Heart right ventricle (tissue), 16 donors: ENCODE measurements around the gene BPHL. TPM values are rescaled to one million over a fixed set of nuclear protein-coding genes. Genes with fewer than 3 reads are reported as not detected.
"Not testable (repeated sequence)": the region's sequence is repeated elsewhere in the genome, so short reads cannot be mapped to it uniquely, and the experiment has no call there.

ENCODE experiments used
- ATAC-seq, 8 donors: fragments of 200-7000 bp; cut with Tn5 transposase; one replicate each; pipeline ENCODE4 v1.9.1; 2020; ENCODE audit warnings: mild to moderate bottlenecking in 8 of 8, moderate library complexity in 8 of 8, moderate number of reproducible peaks in 1 of 8
- DNase-seq, 2 donors: peaks; one replicate each; pipeline ENCODE4 v3.0.0-alpha.2; 2020
- H3K27ac ChIP-seq, 10 donors: fragments of 200-600 bp; sonication (generic) in 2 of 10; one replicate each; pipeline versions ENCODE4 v1.5.0 to v1.8.0; 2020 to 2022; ENCODE audit warnings: mild to moderate bottlenecking in 3 of 10
- H3K27me3 ChIP-seq, 7 donors: fragments of 200-600 bp; one replicate each; pipeline ENCODE4 v1.8.0; 2021 to 2022; ENCODE audit warnings: mild to moderate bottlenecking in 2 of 7
- H3K36me3 ChIP-seq, 9 donors: fragments of 200-600 bp; sonication (generic) in 1 of 9; one replicate each; pipeline versions ENCODE4 v1.5.0 to v1.8.0; 2020 to 2022; ENCODE audit warnings: mild to moderate bottlenecking in 2 of 9
- H3K4me1 ChIP-seq, 9 donors: fragments of 200-600 bp; sonication (generic) in 1 of 9; one replicate each; pipeline versions ENCODE4 v1.5.0 to v1.8.0; 2020 to 2022; ENCODE audit warnings: mild to moderate bottlenecking in 4 of 9
- H3K4me3 ChIP-seq, 10 donors: fragments of 200-600 bp; sonication (generic) in 2 of 10; one replicate each; pipeline versions ENCODE4 v1.5.0 to v1.8.0; 2020 to 2022; ENCODE audit warnings: mild to moderate bottlenecking in 7 of 10, moderate library complexity in 2 of 10
- H3K9me3 ChIP-seq, 11 donors: fragments of 200-600 bp in 10 of 11; sonication (generic) in 2 of 11; one replicate each; pipeline versions ENCODE4 v1.5.0 to v1.8.0; 2013 to 2022; ENCODE audit warnings: mild to moderate bottlenecking in 2 of 11, control low read depth in 1 of 11, moderate library complexity in 1 of 11
- CTCF ChIP-seq, 9 donors: fragments of 200-600 bp; sonication (generic) in 2 of 9; IDR thresholded peaks; one replicate each; pipeline versions ENCODE4 v1.5.0 to v1.8.0; 2021 to 2022; ENCODE audit warnings: antibody characterized with exemption in 9 of 9, mild to moderate bottlenecking in 5 of 9, moderate library complexity in 1 of 9
- WGBS, 2 donors: extraction: QIAGEN DNeasy Blood & Tissue Kit; methylation state at CpG; one replicate each; pipeline ENCODE4 v1.1.7; 2013; ENCODE audit warnings: inconsistent platforms in 1 of 2; 5-methylcytosine and 5-hydroxymethylcytosine counted together
- intact Hi-C, 10 donors: fragments of 100-400 bp; cut with DNase I; formaldehyde crosslinking; loops; one replicate each; pipeline versions ENCODE4 v1.11.1 to v1.14.2; 2022
- polyA plus RNA-seq, 2 donors: library from polyadenylated mRNA; stranded (reverse); fragments of 200-250 nt; gene quantifications; one replicate each; pipeline ENCODE4 v1.2.3, GENCODE V29; 2013
- total RNA-seq, 10 donors: library from RNA; stranded (reverse); fragmentation: NEBNext Ultra II Directional in 3 of 10; extraction: Animal tissue kit (Norgen Biotek cat#: 25700) in 3 of 10; gene quantifications; one replicate each; pipeline versions ENCODE4 v1.2.1 to v1.2.4, GENCODE V29; 2021 to 2023
- donor health status: Arrhythmogenic right ventricular cardiomyopathy.
- donor health status: ischemic (EF 13 %, LVEDD 7.1; RV severe dilation, severe dysfunction).
- donor health status: healthy with polysubstance abuse.
- donor health status: DM: no; HTN: yes; CAD: no.
- donor health status: DM: no; HTN: no; CAD: no.
- donor health status: ischemic (EF 25% LVEDD 6.9; RV normal size, moderate dysfunction).
- donor health status: ischemic (EF 25% LVEDD 5.7; RV mildly dilated, moderate dysfunction).
- donor health status: healthy.
- donor health status: DM: yes; HTN: yes; CAD: no.
- donor health status: Ischemic cardiomyopathy.
- donor health status: ischemic (EF 35%, LVEDD 5.7; RV mildly dilated, moderate dysfunction).
- donor health status: nonischemic (EF 11% LVEDD 7.7; RV severe dilation, severe dysfunction).
- donor health status: DM: yes; HTN: yes; CAD: no.
- donor health status: PGD.
- donor health status: ischemic (EF 29% LVEDD 5.4; RV normal size, mild dysfunction).
- donor health status: nonischemic (EF 23%, LVEDD 6.1; RV moderate dilation, normal function).

BPHL gene
- total and polyA plus RNA-seq, 12 donors, result 5.3 to 44.4 (median 21.0) TPM

DNA sequence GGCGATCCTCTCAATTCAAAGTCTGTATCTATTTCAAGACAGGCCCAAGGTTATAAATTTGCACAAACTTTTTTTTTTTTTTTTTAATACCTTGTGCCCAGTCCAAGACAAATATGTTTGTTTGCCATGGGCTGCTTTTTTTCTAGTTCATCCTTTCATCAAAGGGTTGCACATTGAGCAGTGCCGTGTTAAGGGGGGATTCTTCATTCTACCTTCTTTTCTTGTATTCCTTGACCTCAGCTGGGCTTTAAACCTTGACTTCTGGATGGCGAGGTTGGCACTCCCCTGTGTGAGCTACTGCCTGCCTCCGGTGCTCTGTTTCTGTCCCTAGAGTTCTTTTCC, 42.8 kb upstream of the BPHL start:
- TF ChIP-seq CTCF (IDR thresholded peaks at IDR 0.05), result no peak
- ATAC-seq, result no peak
- intact Hi-C loops, result no loop called here
- peaks cover 0 to 45% (median 20%) of the 10 kb centered on the region in 9 donors for H3K4me1 ChIP-seq
- DNase-seq, result no peak
- H3K4me3 ChIP-seq, result no peak overlapping the region
- peaks cover 0 to 81% (median 27%) of the 10 kb centered on the region in 9 donors for H3K36me3 ChIP-seq
- WGBS, 2 donors, result 76 to 81% methylated on average over 4 of the region's 4 CpGs
- H3K27me3 ChIP-seq, result no peaks in the 10 kb centered on the region
- H3K9me3 ChIP-seq, result peaks cover 0 to 5% (median 0%) of the 10 kb centered on the region in 11 donors
- peak overlapping the region in 1 of 10 donors; percentile 45 for H3K27ac ChIP-seq

- peaks cover 0 to 44% (median 16%) of the 10 kb centered on the region in 9 donors for H3K4me1 ChIP-seq
- TF ChIP-seq CTCF (IDR thresholded peaks at IDR 0.05), result no peak
- H3K27me3 ChIP-seq, result no peaks in the 10 kb centered on the region
- H3K9me3 ChIP-seq, result peaks cover 0 to 5% (median 0%) of the 10 kb centered on the region in 11 donors
- no peak overlapping the region for H3K4me3 ChIP-seq
- peak overlapping the region in 1 of 10 donors; percentile 45 for H3K27ac ChIP-seq
- no peak for DNase-seq
- ATAC-seq, result no peak
- intact Hi-C loops, result no loop called here
- 94 to 96% methylated on average over 3 of the region's 3 CpGs for WGBS, 2 donors
- peaks cover 0 to 83% (median 33%) of the 10 kb centered on the region in 9 donors for H3K36me3 ChIP-seq
These were observed 42.2 kb upstream of the BPHL start for GRCh38 chr6:3076320-3076719.

- ATAC-seq (no peak), DNase-seq (no peak)
- peaks cover 0 to 83% (median 35%) of the 10 kb centered on the region in 9 donors for H3K36me3 ChIP-seq
- H3K4me3 ChIP-seq, result no peak overlapping the region
- H3K4me1 ChIP-seq, result peaks cover 0 to 41% (median 16%) of the 10 kb centered on the region in 9 donors
- intact Hi-C loops, result no loop called here
- TF ChIP-seq CTCF (IDR thresholded peaks at IDR 0.05), result no peak
- no peak overlapping the region for H3K27ac ChIP-seq
- 87 to 88% methylated on average over 9 of the region's 9 CpGs for WGBS, 2 donors
- no peaks in the 10 kb centered on the region for H3K27me3 ChIP-seq
- peaks cover 0 to 5% (median 0%) of the 10 kb centered on the region in 11 donors for H3K9me3 ChIP-seq
These were observed 41.1 kb upstream of the BPHL start for GRCh38 chr6:3077430-3077829.

- H3K27me3 ChIP-seq, H3K27ac ChIP-seq, DNase-seq, ATAC-seq, H3K9me3 ChIP-seq, H3K4me3 ChIP-seq, intact Hi-C loops: not testable (repeated sequence)
- WGBS, 2 donors, result 97 to 99% methylated on average over 8 of the region's 8 CpGs
- Histone ChIP-seq H3K36me3 (peaks cover 0 to 84% (median 42%) of the 10 kb centered on the region in 9 donors), H3K4me1 (peaks cover 0 to 37% (median 11%) of the 10 kb centered on the region in 9 donors)
These were observed 39.6 kb upstream of the BPHL start for GRCh38 chr6:3078952-3079351.

DNA sequence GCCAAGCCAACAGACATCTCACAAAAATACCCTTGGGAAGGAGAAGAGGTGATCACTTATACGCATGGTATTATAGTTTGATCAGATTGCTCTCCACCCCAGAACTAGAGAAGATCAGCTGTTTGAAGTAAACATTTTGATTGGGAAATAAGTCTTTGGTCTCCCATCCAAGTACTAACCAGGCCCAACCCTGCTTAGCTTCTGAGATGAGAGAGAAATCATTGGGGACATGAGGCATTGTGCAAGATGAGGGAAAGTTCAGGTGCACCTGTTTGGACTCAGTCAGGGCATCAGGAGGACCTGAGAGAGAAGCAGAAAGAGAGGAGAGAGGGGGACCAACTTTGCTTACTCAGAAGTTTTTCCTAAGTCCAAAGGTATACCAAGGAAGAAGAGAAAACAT, 38.8 kb upstream of the BPHL start:
- no peak for DNase-seq
- Histone ChIP-seq H3K27ac (no peak overlapping the region), H3K27me3 (no peaks in the 10 kb centered on the region), H3K4me1 (peaks cover 0 to 31% (median 10%) of the 10 kb centered on the region in 9 donors), H3K4me3 (no peak overlapping the region), H3K36me3 (peaks cover 0 to 87% (median 42%) of the 10 kb centered on the region in 9 donors), H3K9me3 (peaks cover 0 to 5% (median 0%) of the 10 kb centered on the region in 11 donors)
- intact Hi-C loops, result no loop called here
- WGBS, 2 donors, result 93 to 100% methylated on average over 1 of the region's 1 CpG
- TF ChIP-seq CTCF (IDR thresholded peaks at IDR 0.05), result no peak
- ATAC-seq, result no peak
